Measurements from ENCODE around the gene SMARCA4. TPM values are rescaled to one million over a fixed set of nuclear protein-coding genes. Genes with fewer than 3 reads are reported as not detected.
A peak's percentile ranks its signal among the peaks of the same experiment; 100 is the strongest.
"Not testable (repeated sequence)": the region's sequence is repeated elsewhere in the genome, so short reads cannot be mapped to it uniquely, and the experiment has no call there.

Gene SMARCA4
- total RNA-seq, 2 experiments from 2014 or later = 69.6 to 74.5 TPM

DNA sequence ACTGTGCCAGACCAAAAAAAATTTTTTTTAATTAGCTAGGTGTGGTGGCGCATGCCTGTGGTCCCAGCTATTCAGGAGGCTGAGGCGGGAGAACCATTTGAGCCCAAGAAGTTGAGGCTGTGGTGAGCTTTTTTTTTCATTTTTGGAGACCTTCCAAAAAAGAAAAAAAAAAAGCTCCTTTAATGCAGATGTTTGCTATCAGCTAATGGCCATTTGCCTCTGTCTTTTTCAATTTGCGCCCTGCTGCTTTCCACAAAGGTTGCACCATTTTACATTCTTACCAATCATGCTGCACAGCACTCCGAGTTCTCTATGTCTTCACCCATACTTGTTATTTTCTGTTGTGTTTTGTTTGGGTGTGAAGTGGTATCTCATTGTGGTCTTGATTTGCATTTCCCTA lies 15.6 kb upstream of the SMARCA4 start:
- Histone ChIP-seq H3K4me3 (ENCODE audit: low read length) (no peak overlapping the region), H3K36me3 (ENCODE audit: insufficient read depth, low read length) (no peaks in the 10 kb centered on the region), H3K9me3 (ENCODE audit: control insufficient read depth in 1 of 2, insufficient read depth in 1 of 2, low read length in 2 of 2) (no peaks in the 10 kb centered on the region), H3K4me1 (ENCODE audit: insufficient read depth, low read length) (peaks cover 4% of the 10 kb centered on the region), H3K27ac (ENCODE audit: low read depth in 1 of 2, low read length in 2 of 2) (no peak overlapping the region), H3K27me3 (ENCODE audit: control insufficient read depth in 1 of 2, insufficient read depth in 2 of 2, low read length in 2 of 2) (no peaks in the 10 kb centered on the region)
- intact Hi-C loops (cut with DNase I, micrococcal nuclease) = no loop called here
- Mint-ChIP-seq H3K4me1 (ENCODE audit: low read depth) (peaks cover 5% of the 10 kb centered on the region), H3K36me3 (ENCODE audit: low read depth) (no peaks in the 10 kb centered on the region), H3K27me3 (no peaks in the 10 kb centered on the region), H3K4me3 (no peak overlapping the region), H3K27ac (no peak overlapping the region), H3K9me3 (no peaks in the 10 kb centered on the region)
- ChIA-PET CTCF (interaction anchor here (1.1 kb wide), 1 partner anchor 90 kb away, joined by 4 read pairs; no protein-coding TSS in a partner anchor), POLR2A (no interaction called here)
- TF ChIP-seq, protein P1, sequence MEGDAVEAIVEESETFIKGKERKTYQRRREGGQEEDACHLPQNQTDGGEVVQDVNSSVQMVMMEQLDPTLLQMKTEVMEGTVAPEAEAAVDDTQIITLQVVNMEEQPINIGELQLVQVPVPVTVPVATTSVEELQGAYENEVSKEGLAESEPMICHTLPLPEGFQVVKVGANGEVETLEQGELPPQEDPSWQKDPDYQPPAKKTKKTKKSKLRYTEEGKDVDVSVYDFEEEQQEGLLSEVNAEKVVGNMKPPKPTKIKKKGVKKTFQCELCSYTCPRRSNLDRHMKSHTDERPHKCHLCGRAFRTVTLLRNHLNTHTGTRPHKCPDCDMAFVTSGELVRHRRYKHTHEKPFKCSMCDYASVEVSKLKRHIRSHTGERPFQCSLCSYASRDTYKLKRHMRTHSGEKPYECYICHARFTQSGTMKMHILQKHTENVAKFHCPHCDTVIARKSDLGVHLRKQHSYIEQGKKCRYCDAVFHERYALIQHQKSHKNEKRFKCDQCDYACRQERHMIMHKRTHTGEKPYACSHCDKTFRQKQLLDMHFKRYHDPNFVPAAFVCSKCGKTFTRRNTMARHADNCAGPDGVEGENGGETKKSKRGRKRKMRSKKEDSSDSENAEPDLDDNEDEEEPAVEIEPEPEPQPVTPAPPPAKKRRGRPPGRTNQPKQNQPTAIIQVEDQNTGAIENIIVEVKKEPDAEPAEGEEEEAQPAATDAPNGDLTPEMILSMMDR (IDR thresholded peaks at IDR 0.05) = no peak
- DNase-seq (no peak), ATAC-seq (ENCODE audit: poor library complexity) (no peak)

DNA sequence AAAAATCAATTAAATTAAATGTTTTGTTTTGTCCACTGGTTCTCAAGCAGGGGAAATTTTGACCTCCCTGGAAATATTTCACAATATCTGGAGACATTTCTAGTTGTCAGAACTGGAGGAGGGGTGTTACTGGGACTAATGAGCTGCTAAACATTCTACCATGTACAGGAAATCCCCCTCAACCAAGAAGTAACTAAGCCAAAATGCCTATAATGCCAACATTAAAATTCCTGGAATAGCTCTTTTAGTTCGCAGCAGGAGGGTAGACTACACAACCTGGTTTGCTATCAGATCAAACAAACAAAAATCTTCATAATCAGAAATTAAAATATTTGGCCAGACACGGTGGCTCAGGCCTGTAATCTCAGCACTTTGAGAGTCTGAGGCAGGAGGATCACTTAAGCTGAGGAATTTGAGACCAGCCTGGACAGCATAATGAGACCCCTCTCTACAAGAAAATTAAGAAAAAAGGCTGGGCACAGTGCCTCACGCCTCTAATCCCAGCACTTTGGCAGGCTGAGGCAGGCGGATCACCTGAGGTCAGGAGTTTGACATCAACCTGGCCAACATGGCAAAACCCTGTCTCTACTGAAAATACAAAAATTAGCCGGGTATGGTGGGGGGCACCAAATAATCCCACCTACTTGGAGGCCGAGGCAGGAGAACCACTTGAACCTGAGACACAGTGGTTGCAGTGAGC lies 13.7 kb upstream of the SMARCA4 start:
- intact Hi-C loops (cut with DNase I, micrococcal nuclease) = no loop called here
- CTCF ChIA-PET = no interaction called here
- H3K4me3 Mint-ChIP-seq = no peak overlapping the region

DNA sequence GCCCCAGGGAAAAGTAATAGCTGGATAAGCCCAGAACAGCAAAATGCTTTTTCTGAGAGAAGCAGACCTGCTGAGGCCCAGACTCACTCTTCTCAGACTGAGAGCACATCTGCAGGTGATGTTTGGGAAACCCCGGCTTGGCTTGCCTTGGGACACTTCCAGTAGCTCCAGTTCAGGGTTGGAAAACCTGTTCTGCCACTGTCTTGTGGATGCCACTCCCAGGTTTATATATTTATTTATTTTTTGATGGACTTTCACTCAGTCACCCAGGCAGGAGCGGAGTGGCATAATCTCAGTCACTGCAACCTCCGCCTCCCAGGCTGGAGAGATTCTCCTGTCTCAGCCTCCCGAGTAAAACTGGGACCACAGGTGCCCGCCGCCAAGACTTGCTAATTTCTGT lies 8.0 kb upstream of the SMARCA4 start:
- intact Hi-C loops (cut with DNase I, micrococcal nuclease) = no loop called here
- Mint-ChIP-seq H3K4me1 (ENCODE audit: low read depth) (no peaks in the 10 kb centered on the region), H3K9me3 (no peaks in the 10 kb centered on the region), H3K27me3 (no peaks in the 10 kb centered on the region), H3K36me3 (ENCODE audit: low read depth) (no peaks in the 10 kb centered on the region), H3K27ac (no peak overlapping the region), H3K4me3 (no peak overlapping the region)
- Histone ChIP-seq H3K36me3 (ENCODE audit: insufficient read depth, low read length) (no peaks in the 10 kb centered on the region), H3K27me3 (ENCODE audit: control insufficient read depth in 1 of 2, insufficient read depth in 2 of 2, low read length in 2 of 2) (no peaks in the 10 kb centered on the region), H3K4me3 (ENCODE audit: low read length) (no peak overlapping the region), H3K27ac (ENCODE audit: low read depth in 1 of 2, low read length in 2 of 2) (no peak overlapping the region), H3K9me3 (ENCODE audit: control insufficient read depth in 1 of 2, insufficient read depth in 1 of 2, low read length in 2 of 2) (no peaks in the 10 kb centered on the region), H3K4me1 (ENCODE audit: insufficient read depth, low read length) (no peaks in the 10 kb centered on the region)
- CTCF ChIA-PET = interaction anchor here (3.7 kb wide), 1 partner anchor 11 kb away, joined by 19 read pairs; no protein-coding TSS in a partner anchor
- POLR2A ChIA-PET = no interaction called here
- TF ChIP-seq, protein P1 (IDR thresholded peaks at IDR 0.05) = no peak
- DNase-seq = no peak
- no peak for ATAC-seq (ENCODE audit: poor library complexity)

More for the DNA sequence above, 13.7 kb upstream of the SMARCA4 start:
- no peaks in the 10 kb centered on the region for H3K27me3 Mint-ChIP-seq
- no peak overlapping the region for H3K4me3 ChIP-seq (ENCODE audit: low read length)
- H3K27ac Mint-ChIP-seq = no peak overlapping the region
- ATAC-seq (ENCODE audit: poor library complexity) = no peak
- DNase-seq = no peak
- no peaks in the 10 kb centered on the region for H3K9me3 Mint-ChIP-seq
- H3K27ac ChIP-seq (ENCODE audit: low read depth in 1 of 2, low read length in 2 of 2) = no peak overlapping the region
- no peaks in the 10 kb centered on the region for H3K36me3 ChIP-seq (ENCODE audit: insufficient read depth, low read length)
- peaks cover 2% of the 10 kb centered on the region for H3K4me1 Mint-ChIP-seq (ENCODE audit: low read depth)
- peaks cover 2% of the 10 kb centered on the region for H3K4me1 ChIP-seq (ENCODE audit: insufficient read depth, low read length)
- no peaks in the 10 kb centered on the region for H3K36me3 Mint-ChIP-seq (ENCODE audit: low read depth)
- H3K27me3 ChIP-seq (ENCODE audit: control insufficient read depth in 1 of 2, insufficient read depth in 2 of 2, low read length in 2 of 2) = no peaks in the 10 kb centered on the region
- POLR2A ChIA-PET = no interaction called here
- no peaks in the 10 kb centered on the region for H3K9me3 ChIP-seq (ENCODE audit: control insufficient read depth in 1 of 2, insufficient read depth in 1 of 2, low read length in 2 of 2)
- TF ChIP-seq, protein P1 (IDR thresholded peaks at IDR 0.05) = no peak

DNA sequence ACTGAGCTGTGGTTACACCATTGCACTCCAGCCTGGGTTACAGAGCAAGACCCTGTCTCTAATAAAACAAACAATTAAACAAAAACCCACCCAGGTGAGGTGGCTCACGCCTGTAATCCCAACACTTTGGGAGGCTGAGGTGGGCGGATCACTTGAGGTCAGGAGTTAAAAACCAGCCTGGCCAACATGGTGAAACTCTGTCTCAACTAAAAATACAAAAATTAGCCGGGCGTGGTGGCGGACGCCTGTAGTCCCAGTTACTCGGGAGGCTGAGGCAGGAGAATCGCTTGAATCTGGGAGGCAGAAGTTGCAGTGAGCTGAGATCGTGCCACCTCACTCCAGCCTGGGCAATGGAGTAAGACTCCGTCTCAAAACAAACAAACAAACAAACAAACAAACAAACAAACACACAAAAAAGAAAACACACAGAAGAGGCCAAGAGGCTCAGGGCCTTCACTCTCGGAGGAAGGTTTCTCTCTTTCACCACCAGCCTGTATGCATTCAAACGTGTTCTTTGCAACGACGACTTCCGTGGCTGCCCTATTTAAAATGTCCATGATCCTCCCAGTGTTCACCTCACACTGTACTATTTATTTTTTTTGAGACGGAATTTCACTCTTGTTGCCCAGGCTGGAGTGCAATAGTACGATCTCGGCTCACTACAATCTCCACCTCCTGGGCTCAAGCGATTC lies 1.4 kb upstream of the SMARCA4 start:
- intact Hi-C loops (cut with DNase I, micrococcal nuclease); H3K27ac ChIP-seq (ENCODE audit: low read depth in 1 of 2, low read length in 2 of 2); H3K27me3 Mint-ChIP-seq; ATAC-seq (ENCODE audit: poor library complexity); H3K36me3 ChIP-seq (ENCODE audit: insufficient read depth, low read length); H3K27me3 ChIP-seq (ENCODE audit: control insufficient read depth in 1 of 2, insufficient read depth in 2 of 2, low read length in 2 of 2); H3K4me3 ChIP-seq (ENCODE audit: low read length); H3K9me3 Mint-ChIP-seq; H3K36me3 Mint-ChIP-seq (ENCODE audit: low read depth); DNase-seq; H3K9me3 ChIP-seq (ENCODE audit: control insufficient read depth in 1 of 2, insufficient read depth in 1 of 2, low read length in 2 of 2): not testable (repeated sequence)
- ChIA-PET CTCF (interaction anchor here (0.8 to 1.3 kb wide), 2 partner anchors 17 kb away, joined by 5 to 8 read pairs; no protein-coding TSS in a partner anchor), POLR2A (interaction anchor here (0.6 to 1.7 kb wide), 5 partner anchors 17 to 476 kb away, joined by 3 to 8 read pairs (median 4); partner anchors contain the start of genes ODAD3, PRKCSH and TMED1)
- peaks cover 41% of the 10 kb centered on the region for H3K4me1 ChIP-seq (ENCODE audit: insufficient read depth, low read length)
- Mint-ChIP-seq H3K27ac (peak overlapping the region; percentile 89), H3K4me3 (peak overlapping the region; percentile 89), H3K4me1 (ENCODE audit: low read depth) (peaks cover 33% of the 10 kb centered on the region)
